Measurements from ENCODE around the gene IFITM1. TPM values are rescaled to one million over a fixed set of nuclear protein-coding genes. Genes with fewer than 3 reads are reported as not detected.

The IFITM1 gene
- total RNA-seq, 1 experiment from 2014 or later: 3.2 TPM

DNA sequence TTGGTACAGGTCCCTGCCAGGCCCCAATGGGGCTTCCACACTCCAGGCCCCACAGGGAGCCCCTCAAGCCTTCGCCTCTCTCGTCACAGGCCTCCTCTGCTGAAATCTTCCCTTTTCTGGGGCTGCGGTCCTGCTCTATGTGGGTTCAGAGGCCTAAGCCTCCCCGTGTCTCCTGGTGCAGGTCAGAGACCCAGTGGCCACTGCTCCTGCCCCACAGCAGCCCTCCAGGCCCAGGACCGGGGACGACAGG, 12.7 kb downstream of the IFITM1 start:
- Histone ChIP-seq H3K4me3 (ENCODE audit: low read depth, low read length) (no peak overlapping the region), H3K9me3 (peaks cover 2% of the 10 kb centered on the region; the same call in 1 of the 2 replicates), H3K27me3 (replicated peaks; ENCODE audit: control insufficient read depth, insufficient read depth, low read length) (no peaks in the 10 kb centered on the region), H3K36me3 (ENCODE audit: control insufficient read depth, insufficient read depth, low read length) (no peaks in the 10 kb centered on the region), H3K4me1 (peaks cover 15% of the 10 kb centered on the region; the same call in 1 of the 2 replicates)
- ChIA-PET POLR2A (no interaction called here), CTCF (no interaction called here)
- Mint-ChIP-seq H3K9me3 (ENCODE audit: unreplicated experiment) (no peaks in the 10 kb centered on the region), H3K4me3 (ENCODE audit: unreplicated experiment) (no peak overlapping the region), H3K36me3 (ENCODE audit: insufficient read depth, unreplicated experiment) (peaks cover 14% of the 10 kb centered on the region), H3K4me1 (ENCODE audit: low read depth, unreplicated experiment) (peaks cover 10% of the 10 kb centered on the region), H3K27ac (ENCODE audit: unreplicated experiment) (no peak overlapping the region), H3K27me3 (ENCODE audit: insufficient read depth, unreplicated experiment) (no peaks in the 10 kb centered on the region)
- intact Hi-C loops (cut with micrococcal nuclease; ENCODE audit: unreplicated experiment): no loop called here
- TF ChIP-seq, protein P1, sequence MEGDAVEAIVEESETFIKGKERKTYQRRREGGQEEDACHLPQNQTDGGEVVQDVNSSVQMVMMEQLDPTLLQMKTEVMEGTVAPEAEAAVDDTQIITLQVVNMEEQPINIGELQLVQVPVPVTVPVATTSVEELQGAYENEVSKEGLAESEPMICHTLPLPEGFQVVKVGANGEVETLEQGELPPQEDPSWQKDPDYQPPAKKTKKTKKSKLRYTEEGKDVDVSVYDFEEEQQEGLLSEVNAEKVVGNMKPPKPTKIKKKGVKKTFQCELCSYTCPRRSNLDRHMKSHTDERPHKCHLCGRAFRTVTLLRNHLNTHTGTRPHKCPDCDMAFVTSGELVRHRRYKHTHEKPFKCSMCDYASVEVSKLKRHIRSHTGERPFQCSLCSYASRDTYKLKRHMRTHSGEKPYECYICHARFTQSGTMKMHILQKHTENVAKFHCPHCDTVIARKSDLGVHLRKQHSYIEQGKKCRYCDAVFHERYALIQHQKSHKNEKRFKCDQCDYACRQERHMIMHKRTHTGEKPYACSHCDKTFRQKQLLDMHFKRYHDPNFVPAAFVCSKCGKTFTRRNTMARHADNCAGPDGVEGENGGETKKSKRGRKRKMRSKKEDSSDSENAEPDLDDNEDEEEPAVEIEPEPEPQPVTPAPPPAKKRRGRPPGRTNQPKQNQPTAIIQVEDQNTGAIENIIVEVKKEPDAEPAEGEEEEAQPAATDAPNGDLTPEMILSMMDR (IDR thresholded peaks at IDR 0.05; ENCODE audit: insufficient read depth in 1 of 2, low read depth in 1 of 2, low read length in 1 of 2, severe bottlenecking in 1 of 2, unreplicated experiment in 1 of 2): no peak
- DNase-seq: no peak
- BruUV-seq (replicated peaks): no TSS peak

DNA sequence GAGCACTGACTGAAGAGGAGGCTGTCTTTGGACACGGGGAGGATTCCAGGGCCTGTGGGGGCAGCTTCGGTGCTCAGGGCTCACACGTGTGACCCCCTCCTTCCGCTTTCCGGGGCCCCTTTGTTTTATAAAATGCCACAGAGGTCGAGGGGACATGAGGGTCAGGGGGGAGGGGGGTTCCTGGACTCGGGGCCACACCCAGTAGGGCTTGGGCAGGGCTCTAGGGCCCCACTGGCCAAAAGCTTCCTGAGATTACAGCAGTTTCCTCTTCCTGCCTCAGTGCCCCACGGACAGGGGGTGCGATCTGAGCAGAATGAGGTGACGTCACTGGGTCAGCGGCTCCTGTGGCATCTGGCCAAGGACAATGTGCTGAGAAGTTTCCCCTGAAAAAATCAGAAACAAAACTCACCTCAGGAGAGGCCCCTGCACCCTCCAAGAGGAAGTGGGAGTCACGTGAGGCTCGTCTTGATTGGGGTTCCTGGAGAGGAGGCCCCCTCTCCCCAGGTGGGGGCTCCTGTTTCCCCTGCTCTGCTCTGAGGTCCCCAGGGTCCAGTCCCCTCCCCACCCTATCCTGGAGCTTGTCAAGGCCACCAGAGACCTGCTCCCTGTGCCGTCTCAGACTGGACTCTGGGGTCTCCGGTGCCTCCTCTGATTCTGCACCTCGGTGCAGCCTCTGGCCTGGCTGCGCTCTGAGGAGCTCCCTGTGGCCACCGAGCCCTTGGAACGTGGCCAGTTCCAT, 13.2 kb downstream of the IFITM1 start:
- no peak for DNase-seq
- H3K4me3 ChIP-seq (ENCODE audit: low read depth, low read length): no peak overlapping the region
- H3K27ac Mint-ChIP-seq (ENCODE audit: unreplicated experiment): no peak overlapping the region

DNA sequence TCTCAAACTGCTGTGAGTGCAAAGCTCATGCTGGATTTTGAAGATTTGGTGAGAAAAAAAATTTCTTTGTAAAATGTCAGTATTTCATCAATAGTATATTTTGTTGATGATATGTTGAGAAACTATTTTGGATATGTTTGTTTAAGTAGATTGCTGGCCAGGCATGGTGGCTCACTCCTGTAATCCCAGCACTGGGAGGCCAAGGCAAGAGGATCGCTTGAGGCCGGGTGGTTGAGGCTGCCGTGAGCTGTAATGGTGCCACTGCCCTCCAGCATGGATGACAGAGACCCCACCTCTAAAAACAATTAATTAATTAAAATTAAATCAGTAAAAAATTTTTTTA, 13.7 kb downstream of the IFITM1 start:
- H3K27me3 ChIP-seq (replicated peaks; ENCODE audit: control insufficient read depth, insufficient read depth, low read length): no peaks in the 10 kb centered on the region
- intact Hi-C loops (cut with micrococcal nuclease; ENCODE audit: unreplicated experiment): no loop called here
- Mint-ChIP-seq H3K36me3 (ENCODE audit: insufficient read depth, unreplicated experiment) (peaks cover 14% of the 10 kb centered on the region), H3K9me3 (ENCODE audit: unreplicated experiment) (no peaks in the 10 kb centered on the region), H3K27me3 (ENCODE audit: insufficient read depth, unreplicated experiment) (no peaks in the 10 kb centered on the region), H3K27ac (ENCODE audit: unreplicated experiment) (no peak overlapping the region), H3K4me1 (ENCODE audit: low read depth, unreplicated experiment) (peaks cover 10% of the 10 kb centered on the region), H3K4me3 (ENCODE audit: unreplicated experiment) (no peak overlapping the region)
- peaks cover 5% of the 10 kb centered on the region; the same call in 1 of the 2 replicates for H3K9me3 ChIP-seq
- TF ChIP-seq, protein P1 (IDR thresholded peaks at IDR 0.05; ENCODE audit: insufficient read depth in 1 of 2, low read depth in 1 of 2, low read length in 1 of 2, severe bottlenecking in 1 of 2, unreplicated experiment in 1 of 2): no peak
- BruUV-seq (replicated peaks): no TSS peak
- no peaks in the 10 kb centered on the region for H3K36me3 ChIP-seq (ENCODE audit: control insufficient read depth, insufficient read depth, low read length)
- DNase-seq: no peak
- H3K4me3 ChIP-seq (ENCODE audit: low read depth, low read length): no peak overlapping the region
- POLR2A ChIA-PET: no interaction called here
- CTCF ChIA-PET: no interaction called here
- peaks cover 15% of the 10 kb centered on the region; the same call in 1 of the 2 replicates for H3K4me1 ChIP-seq

More for the DNA sequence above, 13.2 kb downstream of the IFITM1 start:
- ChIA-PET POLR2A (no interaction called here), CTCF (no interaction called here)
- Mint-ChIP-seq H3K27me3 (ENCODE audit: insufficient read depth, unreplicated experiment) (no peaks in the 10 kb centered on the region), H3K9me3 (ENCODE audit: unreplicated experiment) (no peaks in the 10 kb centered on the region), H3K4me1 (ENCODE audit: low read depth, unreplicated experiment) (peaks cover 10% of the 10 kb centered on the region), H3K4me3 (ENCODE audit: unreplicated experiment) (no peak overlapping the region), H3K36me3 (ENCODE audit: insufficient read depth, unreplicated experiment) (peaks cover 14% of the 10 kb centered on the region)
- BruUV-seq (replicated peaks): no TSS peak
- TF ChIP-seq, protein P1 (IDR thresholded peaks at IDR 0.05; ENCODE audit: insufficient read depth in 1 of 2, low read depth in 1 of 2, low read length in 1 of 2, severe bottlenecking in 1 of 2, unreplicated experiment in 1 of 2): no peak
- Histone ChIP-seq H3K36me3 (ENCODE audit: control insufficient read depth, insufficient read depth, low read length) (no peaks in the 10 kb centered on the region), H3K4me1 (peaks cover 15% of the 10 kb centered on the region; the same call in 1 of the 2 replicates), H3K9me3 (peaks cover 5% of the 10 kb centered on the region; the same call in 1 of the 2 replicates), H3K27me3 (replicated peaks; ENCODE audit: control insufficient read depth, insufficient read depth, low read length) (no peaks in the 10 kb centered on the region)
- intact Hi-C loops (cut with micrococcal nuclease; ENCODE audit: unreplicated experiment): no loop called here

Measured in Caco-2 (cell line).